Fibroblast of lung (primary cell): Measurements from ENCODE around the gene MYOM1.

ENCODE experiments used
- CTCF ChIP-seq, 2 donors: IDR thresholded peaks in 1 of 2; conservative IDR thresholded peaks in 1 of 2; 1 replicate in 1 of 2; 2 replicates in 1 of 2; pipeline ENCODE4 v1.5.1; 2011 to 2012; ENCODE audit warnings: low read length in 2 of 2, control low read depth in 1 of 2, inconsistent platforms in 1 of 2, low read depth in 1 of 2, mild to moderate bottlenecking in 1 of 2
- EZH2 ChIP-seq: IDR thresholded peaks from 2 replicates; pipeline ENCODE4 v1.5.1; 2012; ENCODE audit warnings: low read length, control low read depth, mild to moderate bottlenecking; ENCODE audit errors: missing control alignments

- TF ChIP-seq CTCF (conservative IDR thresholded peaks at IDR 0.05 in 1 of 2, IDR thresholded peaks at IDR 0.05 in 1 of 2; ENCODE audit: low read depth in 1 of 2, low read length in 2 of 2) (no peak), EZH2 (no peak)
Measured at GRCh38 chr18:3223356-3223755, 3.6 kb upstream of the MYOM1 start.
